TTC549 (cell line): ENCODE measurements around the gene BDH2.

Source experiments
- FAIRE-seq: peaks from 2 replicates; lab custom pipeline; 2012; peaks lifted over from hg19 to GRCh38; lab: Jason Lieb, UNC

BDH2 gene

GRCh38 chr4:103079621-103080020 lies 20.0 kb downstream of the BDH2 start:
- no peak for FAIRE-seq

GRCh38 chr4:103076747-103077347 lies 22.8 kb downstream of the BDH2 start, which contains the start of gene SLC9B2:
Gene SLC9B2 (minus strand): TSS chr4:103076761. CDS start chr4:103067550, 9,211 bp downstream.
- no peak for FAIRE-seq

GRCh38 chr4:103075894-103076746 lies 23.5 kb downstream of the BDH2 start:
- FAIRE-seq: no peak

GRCh38 chr4:103075435-103075893 lies 24.2 kb downstream of the BDH2 start:
- FAIRE-seq: no peak

GRCh38 chr4:103074744-103075434 lies 24.7 kb downstream of the BDH2 start:
- FAIRE-seq: no peak

GRCh38 chr4:103073792-103074438 lies 25.7 kb downstream of the BDH2 start:
- no peak for FAIRE-seq

GRCh38 chr4:103067841-103068547 lies 31.6 kb downstream of the BDH2 start:
- no peak for FAIRE-seq

GRCh38 chr4:103060453-103061148 lies 39.0 kb downstream of the BDH2 start:
- no peak for FAIRE-seq

GRCh38 chr4:103054030-103054429 lies 45.6 kb downstream of the BDH2 start:
- FAIRE-seq: no peak

GRCh38 chr4:103052779-103053178 lies 46.9 kb downstream of the BDH2 start:
- no peak for FAIRE-seq

GRCh38 chr4:103052145-103052544 lies 47.5 kb downstream of the BDH2 start:
- no peak for FAIRE-seq

- no peak for FAIRE-seq
Observed at GRCh38 chr4:103050736-103051436, 48.7 kb downstream of the BDH2 start.

GRCh38 chr4:103046416-103047290 lies 53.0 kb downstream of the BDH2 start:
- peak; percentile 63 for FAIRE-seq

GRCh38 chr4:103044183-103044582 lies 55.5 kb downstream of the BDH2 start:
- FAIRE-seq: no peak

- FAIRE-seq: no peak
Observed at GRCh38 chr4:103036169-103036568, 63.5 kb downstream of the BDH2 start.

- FAIRE-seq: no peak
Observed at GRCh38 chr4:103032574-103032973, 67.1 kb downstream of the BDH2 start.

GRCh38 chr4:103030791-103031190 lies 68.8 kb downstream of the BDH2 start:
- FAIRE-seq: no peak

GRCh38 chr4:103029300-103029699 lies 70.3 kb downstream of the BDH2 start:
- no peak for FAIRE-seq
